ENCODE measurements around the gene FAM174C.

The FAM174C gene

GRCh38 chr19:1274852-1275259 lies 474 bp upstream of the FAM174C start:
- DNase-seq: no peak

- no peak for DNase-seq
Observed at GRCh38 chr19:1275976-1276627, 772 bp downstream of the FAM174C start.

- no peak for DNase-seq
Observed at GRCh38 chr19:1276628-1277022, 1.3 kb downstream of the FAM174C start.

- no peak for DNase-seq
Observed at GRCh38 chr19:1277061-1277460, 1.7 kb downstream of the FAM174C start.

GRCh38 chr19:1278074-1278473 lies 2.7 kb downstream of the FAM174C start:
- no peak for DNase-seq

GRCh38 chr19:1278713-1279660 lies 3.7 kb downstream of the FAM174C start:
- DNase-seq: no peak

GRCh38 chr19:1279782-1280341 lies 4.5 kb downstream of the FAM174C start:
- DNase-seq: peak; percentile 56 to 78 (median 68)

GRCh38 chr19:1280636-1281568 lies 5.6 kb downstream of the FAM174C start:
- no peak for DNase-seq

- DNase-seq: no peak
Observed at GRCh38 chr19:1281569-1282287, 6.4 kb downstream of the FAM174C start.

GRCh38 chr19:1282588-1283206 lies 7.4 kb downstream of the FAM174C start:
- DNase-seq: no peak

GRCh38 chr19:1283207-1283916 lies 8.0 kb downstream of the FAM174C start:
- DNase-seq: no peak

- DNase-seq: no peak
Observed at GRCh38 chr19:1283917-1284292, 8.6 kb downstream of the FAM174C start.

- DNase-seq: no peak
Observed at GRCh38 chr19:1284293-1284978, 9.1 kb downstream of the FAM174C start.

GRCh38 chr19:1284979-1285736 lies 9.8 kb downstream of the FAM174C start:
- DNase-seq: no peak

GRCh38 chr19:1285737-1286360 lies 10.5 kb downstream of the FAM174C start, which contains the start of gene EFNA2:
Gene EFNA2, plus strand, starts transcription at chr19:1285873. Its CDS starts 296 bp downstream, at chr19:1286169.
- no peak for DNase-seq

GRCh38 chr19:1286487-1287353 lies 11.4 kb downstream of the FAM174C start:
- DNase-seq: no peak

GRCh38 chr19:1287354-1288225 lies 12.3 kb downstream of the FAM174C start:
- no peak for DNase-seq

Data from T-helper 1 cell (primary cell).